Endodermal cell (in vitro differentiated cells): ENCODE data around the gene VPREB3. TPM values are rescaled to one million over a fixed set of nuclear protein-coding genes. Genes with fewer than 3 reads are reported as not detected.

Source experiments
- DNase-seq: peaks from one replicate; pipeline ENCODE4 v3.0.0-alpha.2; 2017
- H3K27ac ChIP-seq: 2 replicates; pipeline ENCODE4 v1.5.1; 2013; ENCODE audit warnings: mild to moderate bottlenecking, low read depth, low read length, moderate library complexity
- H3K27me3 ChIP-seq: 2 replicates; pipeline ENCODE4 v1.6.1; 2013; ENCODE audit warnings: mild to moderate bottlenecking, low read length, moderate library complexity; ENCODE audit not compliant: insufficient read depth, control insufficient read depth, poor library complexity, severe bottlenecking
- H3K36me3 ChIP-seq: 2 replicates; pipeline ENCODE4 v1.7.0; 2013; ENCODE audit warnings: mild to moderate bottlenecking, low read length, moderate library complexity; ENCODE audit not compliant: control insufficient read depth, insufficient read depth
- H3K4me1 ChIP-seq: one replicate; pipeline ENCODE4 v1.7.0; 2013; ENCODE audit warnings: low read length; ENCODE audit not compliant: control insufficient read depth, insufficient read depth
- H3K4me3 ChIP-seq: 2 replicates; pipeline ENCODE4 v1.5.1; 2013; ENCODE audit warnings: mild to moderate bottlenecking, low read length, moderate library complexity
- H3K9ac ChIP-seq: 2 replicates; pipeline ENCODE4 v1.6.1; 2013; ENCODE audit warnings: mild to moderate bottlenecking, low read length, moderate library complexity; ENCODE audit not compliant: poor library complexity, severe bottlenecking; ENCODE audit errors: extremely low read depth
- H3K9me3 ChIP-seq: 2 replicates; pipeline ENCODE4 v1.6.1; 2013; ENCODE audit warnings: mild to moderate bottlenecking, low read length, moderate library complexity; ENCODE audit not compliant: control insufficient read depth
- H3K27ac Mint-ChIP-seq: 2 replicates; pipeline ENCODE4 v1.8.0; 2020; ENCODE audit warnings: mixed read lengths
- H3K27me3 Mint-ChIP-seq: 2 replicates; pipeline ENCODE4 v1.8.0; 2021; ENCODE audit warnings: mild to moderate bottlenecking, mixed read lengths; ENCODE audit not compliant: insufficient read depth
- H3K36me3 Mint-ChIP-seq: 2 replicates; pipeline ENCODE4 v1.8.0; 2020; ENCODE audit warnings: low read depth, mixed read lengths
- H3K4me1 Mint-ChIP-seq: 2 replicates; pipeline ENCODE4 v1.8.0; 2020; ENCODE audit warnings: mixed read lengths
- H3K4me3 Mint-ChIP-seq: 2 replicates; pipeline ENCODE4 v1.8.0; 2020; ENCODE audit warnings: mild to moderate bottlenecking, moderate library complexity, mixed read lengths
- H3K9me3 Mint-ChIP-seq: 2 replicates; pipeline ENCODE4 v1.8.0; 2020; ENCODE audit warnings: mild to moderate bottlenecking, mixed read lengths
- CTCF ChIP-seq: fragments of 200-600 bp; sonication (generic); conservative IDR thresholded peaks from 2 replicates; pipeline ENCODE4 v1.5.0; 2021; ENCODE audit warnings: antibody characterized with exemption, mild to moderate bottlenecking
- WGBS, 2 experiments: methylation state at CpG; one replicate each; pipeline versions ENCODE4 v1.1.5 to v1.1.7; 2013; ENCODE audit warnings: missing lambda C conversion rate in 2 of 2, mixed read lengths in 1 of 2; ENCODE audit not compliant: insufficient coverage in 1 of 2, insufficient read length in 1 of 2; 5-methylcytosine and 5-hydroxymethylcytosine counted together
- total RNA-seq, 2 donors: library from RNA; stranded (reverse); fragmentation: NEBNext Ultra II Directional in 1 of 2; extraction: Animal tissue kit (Norgen Biotek cat#: 25700) in 1 of 2; gene quantifications; 2 replicates in 1 of 2; 3 replicates in 1 of 2; pipeline ENCODE4 v1.2.1, GENCODE V29; 2021

Gene VPREB3
- total RNA-seq, 2 donors from 2014 or later = not detected

GRCh38 chr22:23778577-23778900, 24.3 kb upstream of the VPREB3 start:
- H3K27me3 Mint-ChIP-seq = peaks cover 24% of the 10 kb centered on the region
- H3K36me3 Mint-ChIP-seq = no peaks in the 10 kb centered on the region
- Histone ChIP-seq H3K4me3 (no peak overlapping the region), H3K9me3 (no peaks in the 10 kb centered on the region), H3K9ac (no peak overlapping the region), H3K36me3 (no peaks in the 10 kb centered on the region), H3K27ac (no peak overlapping the region), H3K27me3 (no peaks in the 10 kb centered on the region), H3K4me1 (peaks cover 1% of the 10 kb centered on the region)
- DNase-seq = no peak
- WGBS, 2 experiments = 84 to 92% methylated on average over 1 to 3 of the region's 3 CpGs
- H3K4me3 Mint-ChIP-seq = no peak overlapping the region
- no peaks in the 10 kb centered on the region for H3K9me3 Mint-ChIP-seq
- peaks cover 12% of the 10 kb centered on the region for H3K4me1 Mint-ChIP-seq
- TF ChIP-seq CTCF = no peak
- no peak overlapping the region for H3K27ac Mint-ChIP-seq

GRCh38 chr22:23777776-23778576, 23.8 kb upstream of the VPREB3 start:
- Histone ChIP-seq H3K4me1 (peaks cover 3% of the 10 kb centered on the region), H3K27ac (no peak overlapping the region), H3K36me3 (no peaks in the 10 kb centered on the region), H3K4me3 (no peak overlapping the region), H3K9ac (no peak overlapping the region), H3K27me3 (no peaks in the 10 kb centered on the region), H3K9me3 (no peaks in the 10 kb centered on the region)
- WGBS, 2 experiments = 93 to 94% methylated on average over 8 to 11 of the region's 11 CpGs
- no peaks in the 10 kb centered on the region for H3K9me3 Mint-ChIP-seq
- peaks cover 18% of the 10 kb centered on the region for H3K4me1 Mint-ChIP-seq
- no peak for DNase-seq
- peaks cover 30% of the 10 kb centered on the region for H3K27me3 Mint-ChIP-seq
- no peaks in the 10 kb centered on the region for H3K36me3 Mint-ChIP-seq
- H3K4me3 Mint-ChIP-seq = no peak overlapping the region
- TF ChIP-seq CTCF = no peak
- no peak overlapping the region for H3K27ac Mint-ChIP-seq

GRCh38 chr22:23775779-23776375, 21.7 kb upstream of the VPREB3 start:
- H3K27me3 ChIP-seq = no peaks in the 10 kb centered on the region
- WGBS, 2 experiments = 84 to 100% methylated on average over 1 to 3 of the region's 3 CpGs
- TF ChIP-seq CTCF = no peak
- H3K4me3 Mint-ChIP-seq = no peak overlapping the region
- no peak for DNase-seq
- H3K36me3 Mint-ChIP-seq = no peaks in the 10 kb centered on the region
- H3K4me1 Mint-ChIP-seq = peaks cover 23% of the 10 kb centered on the region
- no peak overlapping the region for H3K27ac ChIP-seq
- no peaks in the 10 kb centered on the region for H3K9me3 Mint-ChIP-seq
- no peaks in the 10 kb centered on the region for H3K36me3 ChIP-seq
- peaks cover 27% of the 10 kb centered on the region for H3K27me3 Mint-ChIP-seq
- H3K27ac Mint-ChIP-seq = no peak overlapping the region
- no peaks in the 10 kb centered on the region for H3K9me3 ChIP-seq
- peaks cover 5% of the 10 kb centered on the region for H3K4me1 ChIP-seq
- H3K4me3 ChIP-seq = no peak overlapping the region
- no peak overlapping the region for H3K9ac ChIP-seq
